ENCODE results near the gene F2RL2.

Gene F2RL2

DNA sequence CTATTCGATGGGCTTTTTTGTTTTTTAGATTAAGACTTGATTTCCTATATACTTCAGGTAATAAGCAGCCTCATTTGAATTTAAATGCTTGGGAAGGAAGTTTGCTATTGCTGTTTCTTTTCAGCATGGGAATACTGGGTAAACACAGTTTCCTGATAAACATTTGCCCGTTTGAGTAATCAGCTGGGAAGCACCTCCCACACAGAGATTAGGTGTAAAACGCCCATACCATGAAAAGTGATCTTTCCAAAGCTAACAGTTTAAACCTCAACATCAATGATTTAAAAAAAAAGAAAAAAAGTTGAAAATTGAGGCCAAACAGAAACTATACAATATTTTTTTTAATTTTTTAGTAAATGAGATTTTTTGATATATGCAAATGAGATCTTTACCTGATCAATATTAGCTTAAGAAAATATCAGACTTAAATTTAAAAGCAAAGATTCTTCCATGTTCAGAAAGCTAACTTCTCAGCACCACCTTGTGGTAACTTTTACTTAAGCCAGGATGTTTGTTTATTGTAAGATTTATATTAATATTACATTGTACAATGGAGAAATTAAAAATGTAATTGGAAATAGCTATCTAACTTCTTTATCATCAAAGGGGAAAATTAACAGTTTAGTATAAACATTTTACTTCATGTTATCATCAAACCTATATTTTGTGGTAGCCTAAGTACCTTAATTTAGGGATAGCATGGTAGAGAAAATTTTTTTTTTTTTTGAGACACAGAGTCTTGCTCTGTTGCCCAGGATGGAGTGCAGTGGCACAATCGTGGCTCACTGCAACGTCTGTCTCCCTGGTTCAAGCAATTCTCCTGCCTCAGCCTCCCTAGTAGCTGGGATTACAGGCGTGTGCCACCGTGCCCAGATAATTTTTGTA lies 39.8 kb downstream of the F2RL2 start:
- no peak for DNase-seq (ENCODE audit: low spot score)

DNA sequence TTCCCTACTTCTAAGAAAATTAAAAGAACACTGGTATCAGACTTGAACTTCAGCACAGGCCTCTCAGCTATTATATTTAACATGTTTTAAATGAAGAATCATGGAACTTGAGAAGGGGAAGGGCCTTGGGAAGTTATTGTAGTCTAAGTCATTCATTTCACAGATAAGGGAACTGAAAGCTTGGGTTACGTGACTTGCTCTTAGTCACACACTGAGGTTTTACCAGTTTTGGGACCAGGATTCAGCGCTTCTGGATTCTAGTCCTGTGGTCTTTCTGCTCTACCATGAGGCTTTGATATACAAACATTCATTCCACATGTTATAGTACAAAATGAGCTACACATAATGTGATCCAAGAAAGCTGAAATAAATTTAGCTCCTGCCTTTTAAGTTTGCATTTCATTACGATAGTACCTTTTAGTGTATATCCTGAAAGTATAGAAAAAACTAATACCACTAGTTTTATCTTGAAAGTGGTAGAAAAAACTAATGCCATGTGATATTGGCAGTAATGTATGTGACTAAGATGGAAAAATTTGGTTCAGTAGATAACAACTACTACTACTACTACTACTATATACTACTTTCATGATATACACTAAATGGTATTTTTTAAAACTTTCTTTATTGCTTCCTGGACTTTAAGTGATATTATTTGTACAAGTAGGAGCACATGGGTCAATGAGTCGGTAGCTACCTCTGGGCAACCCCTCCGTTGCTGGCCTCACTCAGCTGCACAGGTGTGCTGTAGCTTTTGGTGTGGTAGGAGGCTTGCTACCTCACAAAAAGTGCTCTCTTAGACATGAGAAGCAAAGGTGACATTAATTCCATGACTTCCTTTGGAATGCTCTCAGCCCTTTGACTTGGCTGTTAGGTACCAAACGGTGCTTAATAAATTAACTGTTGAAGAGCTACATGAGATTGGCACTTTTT lies 40.7 kb downstream of the F2RL2 start:
- DNase-seq (ENCODE audit: low spot score) = no peak

DNA sequence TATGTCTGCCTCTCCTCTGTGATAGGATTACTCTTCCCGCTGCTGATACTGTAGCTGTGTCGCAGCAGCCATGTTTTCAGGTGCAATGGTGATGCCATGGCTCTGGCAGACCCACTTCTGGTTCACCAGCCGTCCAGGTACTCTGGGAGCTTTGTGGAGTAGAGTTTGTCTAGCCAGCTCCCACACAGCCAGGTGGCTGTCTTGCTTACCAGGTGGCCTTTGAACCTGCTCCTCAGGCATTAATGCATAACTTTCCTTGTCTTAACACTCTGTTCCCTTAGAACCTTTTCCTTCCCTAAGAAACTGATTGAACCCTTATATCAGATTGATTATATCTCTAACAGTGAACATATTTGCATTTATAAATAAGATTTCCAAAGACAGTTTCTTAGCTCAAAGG lies 42.2 kb downstream of the F2RL2 start:
- DNase-seq (ENCODE audit: low spot score) = no peak

DNA sequence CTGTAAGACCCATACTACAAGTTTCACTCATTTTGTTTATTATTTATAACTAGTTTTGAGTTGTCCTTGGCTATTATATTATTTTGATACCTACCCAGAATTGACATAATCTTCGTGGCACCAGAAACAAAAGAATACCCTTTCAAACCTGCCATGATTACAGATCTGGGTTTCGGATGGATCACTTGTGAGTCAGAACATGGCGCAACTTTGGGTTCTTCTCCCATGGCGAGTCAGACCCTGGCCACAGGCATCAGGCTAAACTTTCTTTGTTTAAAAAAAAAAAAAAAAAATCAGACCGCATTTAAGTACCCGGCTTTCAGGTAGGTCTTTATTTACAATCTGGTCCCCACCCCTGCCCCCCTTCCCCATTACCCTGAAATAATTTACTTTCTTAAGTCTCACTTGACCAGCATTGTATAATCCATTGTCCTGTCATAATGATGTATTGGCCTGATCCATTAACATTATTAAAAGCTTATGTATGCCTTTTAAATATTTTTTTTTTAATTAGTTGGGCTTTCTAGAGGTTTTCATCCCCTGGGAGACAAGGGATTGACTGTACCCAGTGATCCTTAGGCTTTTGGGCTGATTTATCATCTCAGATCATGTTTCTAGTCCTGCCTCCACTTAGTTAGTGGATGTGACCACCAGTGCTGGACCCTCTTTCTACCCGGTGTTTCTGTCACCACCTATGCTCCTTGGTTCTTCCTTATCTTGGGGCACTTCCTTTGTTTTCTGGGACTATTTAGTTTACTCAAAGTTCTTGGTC lies 43.9 kb downstream of the F2RL2 start:
- no peak for DNase-seq (ENCODE audit: low spot score)

DNA sequence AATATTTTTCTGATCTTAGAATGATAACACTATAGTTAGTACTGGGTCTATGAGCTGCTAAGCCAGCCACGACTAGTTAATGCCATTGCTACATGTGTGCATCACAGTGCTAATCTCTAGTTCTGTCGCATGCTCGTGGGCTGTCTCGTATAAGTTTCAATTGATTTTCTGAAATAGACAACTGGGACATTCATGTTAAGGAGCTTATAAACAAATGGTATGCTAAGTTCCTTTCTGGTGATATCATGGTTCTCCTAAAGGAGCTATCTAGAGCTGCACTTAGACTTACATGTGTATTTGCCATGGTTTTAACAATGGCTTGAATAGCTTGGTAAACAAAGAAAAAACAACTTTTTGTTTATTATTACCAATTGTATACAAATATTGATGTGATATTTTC lies 46.2 kb downstream of the F2RL2 start:
- DNase-seq (ENCODE audit: low spot score) = no peak

DNA sequence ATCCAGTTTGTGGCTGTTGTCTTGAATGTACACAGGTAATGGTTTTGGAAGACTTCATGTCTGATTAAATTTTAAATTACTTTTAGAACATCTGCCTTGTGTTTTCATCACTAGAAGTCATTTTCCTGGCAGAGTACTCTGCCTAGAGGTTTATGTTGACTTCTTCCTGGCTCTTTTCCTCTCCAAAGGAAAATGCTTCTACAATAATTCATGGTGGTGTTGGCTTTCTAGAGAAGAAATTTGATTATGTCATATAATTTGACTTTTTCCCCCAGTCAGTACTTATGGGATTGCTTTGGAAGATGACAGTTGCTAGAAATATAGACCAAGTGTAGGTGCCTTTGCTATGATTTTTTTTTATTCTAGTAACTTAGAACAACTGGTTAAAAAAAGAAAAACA lies 46.8 kb downstream of the F2RL2 start:
- DNase-seq (ENCODE audit: low spot score) = no peak

DNA sequence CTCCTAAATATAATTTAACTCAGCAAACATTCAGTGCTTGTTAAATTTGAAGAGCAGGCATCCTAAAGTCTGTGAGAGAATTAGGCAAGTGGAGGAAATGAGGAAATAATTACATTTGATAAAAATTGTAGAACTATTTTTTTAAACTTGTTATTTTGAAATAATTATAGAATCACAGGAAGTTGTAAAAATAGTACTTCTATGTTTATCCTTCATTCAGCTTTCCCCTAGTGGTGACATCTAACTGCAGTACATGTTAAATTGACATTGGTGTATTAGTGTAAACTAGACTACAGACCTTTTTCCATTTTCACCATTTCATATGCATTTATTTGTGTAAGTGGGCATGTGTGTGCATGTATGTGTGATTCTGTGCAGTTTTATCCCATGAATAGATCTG lies 51.6 kb downstream of the F2RL2 start:
- DNase-seq (ENCODE audit: low spot score) = no peak

DNA sequence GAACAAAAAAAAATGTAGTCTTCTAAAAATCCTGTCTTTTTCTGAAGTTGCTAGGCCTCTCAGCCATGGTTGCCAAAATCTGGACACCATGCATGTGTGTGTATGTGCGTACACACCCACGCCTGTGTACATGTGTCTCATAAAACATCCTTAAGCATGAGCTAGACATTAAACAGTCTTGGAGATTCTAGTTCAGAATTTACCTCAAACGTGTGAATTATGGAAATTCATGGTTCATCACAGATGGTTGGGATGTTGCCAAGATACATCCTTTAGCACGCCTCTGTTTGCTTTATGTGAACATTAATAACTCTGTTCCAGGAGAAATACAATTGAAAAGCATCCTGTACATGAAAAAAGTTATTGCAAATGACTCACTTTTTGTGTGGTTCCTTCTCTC lies 53.0 kb downstream of the F2RL2 start:
- DNase-seq (ENCODE audit: low spot score) = no peak

Measured in AG08396 (cell line).